ENCODE results near the gene TFEB. TPM values are rescaled to one million over a fixed set of nuclear protein-coding genes. Genes with fewer than 3 reads are reported as not detected.

TFEB gene
- total and polyA plus RNA-seq, 2 donors (not counting 3 experiments of a cell fraction or from before 2014, with no cell fraction given): 4.9 to 6.6 TPM

DNA sequence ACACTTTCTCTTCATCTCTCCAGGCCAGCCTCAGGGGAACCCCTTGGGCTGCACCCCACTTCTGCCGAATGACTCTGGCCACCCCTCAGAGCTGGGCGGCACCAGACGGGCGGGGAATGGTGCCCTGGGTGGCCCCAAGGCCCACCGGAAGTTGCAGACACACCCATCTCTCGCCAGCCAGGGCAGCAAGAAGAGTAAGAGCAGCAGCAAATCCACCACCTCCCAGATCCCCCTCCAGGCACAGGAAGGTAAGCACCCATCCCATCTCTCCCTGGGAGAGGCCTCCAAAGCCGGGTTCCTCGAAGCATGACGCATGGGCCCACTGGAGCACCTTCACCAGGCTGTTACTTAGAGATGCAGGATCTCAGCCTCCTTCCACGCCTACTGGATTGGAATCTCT lies 85.8 kb downstream of the TFEB start:
- CTCF ChIA-PET: interaction anchor here (0.6 kb wide), 1 partner anchor 405 kb away, joined by 3 read pairs; no protein-coding TSS in a partner anchor

DNA sequence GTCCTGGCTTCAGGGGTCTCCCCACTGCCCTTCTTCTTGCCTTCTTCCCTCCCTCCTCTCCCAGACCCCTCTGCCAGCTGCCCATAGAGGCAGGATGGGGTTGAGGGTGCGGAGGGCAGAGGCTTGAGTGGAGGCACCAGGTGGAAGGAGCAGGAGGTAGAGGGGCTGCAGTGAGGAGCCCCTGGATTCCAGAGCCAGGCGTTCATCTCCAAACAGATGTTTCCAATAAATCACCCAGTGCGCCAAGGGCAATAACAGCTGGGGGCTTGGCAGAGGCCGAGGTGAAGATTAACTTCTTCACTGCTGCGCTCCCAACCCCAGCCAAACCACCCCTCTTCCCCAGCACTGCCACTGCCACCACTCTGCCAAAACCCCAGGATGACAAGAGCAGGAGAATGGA lies 86.5 kb downstream of the TFEB start:
- FAIRE-seq: no peak
- CTCF ChIA-PET: interaction anchor here (0.6 kb wide), 1 partner anchor 406 kb away, joined by 3 read pairs; no protein-coding TSS in a partner anchor
- H2AFZ ChIP-seq (ENCODE audit: low read depth, low read length): no peak overlapping the region

More for the DNA sequence above, 85.8 kb downstream of the TFEB start:
- TF ChIP-seq GATA2 (IDR thresholded peaks at IDR 0.05; ENCODE audit: insufficient read depth, insufficient read length, low read depth, low read length): no peak
- Histone ChIP-seq H3K27me3 (ENCODE audit: control insufficient read depth in 2 of 2, insufficient read depth in 2 of 2, low read length in 2 of 2) (no peaks in the 10 kb centered on the region), H2AFZ (ENCODE audit: low read depth, low read length) (no peak overlapping the region), H3K9ac (replicated peaks; ENCODE audit: extremely low read depth, insufficient read depth, low read length) (no peak overlapping the region), H3K9me3 (replicated peaks; ENCODE audit: control insufficient read depth, insufficient read depth, low read length) (no peaks in the 10 kb centered on the region), H4K20me1 (replicated peaks; ENCODE audit: control insufficient read depth, extremely low read depth, insufficient read depth, low read length) (no peaks in the 10 kb centered on the region), H3K27ac (ENCODE audit: insufficient read depth, low read depth, low read length) (no peak overlapping the region), H3K4me3 (replicated peaks in 1 of 3; ENCODE audit: insufficient read depth in 1 of 3, low read depth in 1 of 3, low read length in 3 of 3) (no peak overlapping the region), H3K79me2 (ENCODE audit: control insufficient read depth, insufficient read depth, low read length) (no peaks in the 10 kb centered on the region), H3K4me2 (ENCODE audit: insufficient read depth, low read length) (no peak overlapping the region), H3K9me1 (replicated peaks; ENCODE audit: control insufficient read depth, extremely low read depth, insufficient read depth, low read length) (no peaks in the 10 kb centered on the region), H3K4me1 (ENCODE audit: control insufficient read depth, extremely low read depth, insufficient read depth, low read length) (no peaks in the 10 kb centered on the region), H3K36me3 (ENCODE audit: control insufficient read depth in 2 of 2, extremely low read depth in 1 of 2, insufficient read depth in 2 of 2, low read length in 2 of 2) (peaks cover 0 to 56% of the 10 kb centered on the region in 2 experiments)
- DNase-seq (ENCODE audit: low read depth, low spot score) (no peak), FAIRE-seq (no peak)
- POLR2A ChIA-PET: no interaction called here
- no TSS peak for BruUV-seq (replicated peaks)
- intact Hi-C loops (cut with micrococcal nuclease): no loop called here
- dilution Hi-C loops (cut with MboI; ENCODE audit: extremely low pct_ligation_motif_present, low sequenced_read_pairs): no loop called here

More for the DNA sequence above, 86.5 kb downstream of the TFEB start:
- POLR2A ChIA-PET: no interaction called here
- Histone ChIP-seq H3K4me1 (ENCODE audit: control insufficient read depth, extremely low read depth, insufficient read depth, low read length) (no peaks in the 10 kb centered on the region), H3K27me3 (ENCODE audit: control insufficient read depth in 2 of 2, insufficient read depth in 2 of 2, low read length in 2 of 2) (no peaks in the 10 kb centered on the region), H3K9me3 (replicated peaks; ENCODE audit: control insufficient read depth, insufficient read depth, low read length) (no peaks in the 10 kb centered on the region), H3K9ac (replicated peaks; ENCODE audit: extremely low read depth, insufficient read depth, low read length) (no peak overlapping the region), H3K27ac (ENCODE audit: insufficient read depth, low read depth, low read length) (no peak overlapping the region), H3K4me2 (ENCODE audit: insufficient read depth, low read length) (no peak overlapping the region), H3K79me2 (ENCODE audit: control insufficient read depth, insufficient read depth, low read length) (no peaks in the 10 kb centered on the region), H3K36me3 (ENCODE audit: control insufficient read depth in 2 of 2, extremely low read depth in 1 of 2, insufficient read depth in 2 of 2, low read length in 2 of 2) (peaks cover 0 to 54% of the 10 kb centered on the region in 2 experiments), H4K20me1 (replicated peaks; ENCODE audit: control insufficient read depth, extremely low read depth, insufficient read depth, low read length) (no peaks in the 10 kb centered on the region), H3K4me3 (replicated peaks in 1 of 3; ENCODE audit: insufficient read depth in 1 of 3, low read depth in 1 of 3, low read length in 3 of 3) (no peak overlapping the region), H3K9me1 (replicated peaks; ENCODE audit: control insufficient read depth, extremely low read depth, insufficient read depth, low read length) (no peaks in the 10 kb centered on the region)
- intact Hi-C loops (cut with micrococcal nuclease): no loop called here
- dilution Hi-C loops (cut with MboI; ENCODE audit: extremely low pct_ligation_motif_present, low sequenced_read_pairs): no loop called here
- no TSS peak for BruUV-seq (replicated peaks)
- DNase-seq (ENCODE audit: low read depth, low spot score): no peak
- TF ChIP-seq GATA2 (IDR thresholded peaks at IDR 0.05; ENCODE audit: insufficient read depth, insufficient read length, low read depth, low read length) (no peak), JUN (IDR thresholded peaks at IDR 0.05; ENCODE audit: borderline replicate concordance, insufficient read depth, insufficient read length, low read depth) (no peak)
- TF ChIP-seq, protein P1, sequence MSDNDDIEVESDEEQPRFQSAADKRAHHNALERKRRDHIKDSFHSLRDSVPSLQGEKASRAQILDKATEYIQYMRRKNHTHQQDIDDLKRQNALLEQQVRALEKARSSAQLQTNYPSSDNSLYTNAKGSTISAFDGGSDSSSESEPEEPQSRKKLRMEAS (IDR thresholded peaks at IDR 0.05; ENCODE audit: insufficient read depth, insufficient read length): no peak

All from endothelial cell of umbilical vein (primary cell).